Measurements from ENCODE around the gene FXYD6. TPM values are rescaled to one million over a fixed set of nuclear protein-coding genes. Genes with fewer than 3 reads are reported as not detected.

Gene FXYD6
- total RNA-seq, 1 experiment from 2014 or later: not detected

DNA sequence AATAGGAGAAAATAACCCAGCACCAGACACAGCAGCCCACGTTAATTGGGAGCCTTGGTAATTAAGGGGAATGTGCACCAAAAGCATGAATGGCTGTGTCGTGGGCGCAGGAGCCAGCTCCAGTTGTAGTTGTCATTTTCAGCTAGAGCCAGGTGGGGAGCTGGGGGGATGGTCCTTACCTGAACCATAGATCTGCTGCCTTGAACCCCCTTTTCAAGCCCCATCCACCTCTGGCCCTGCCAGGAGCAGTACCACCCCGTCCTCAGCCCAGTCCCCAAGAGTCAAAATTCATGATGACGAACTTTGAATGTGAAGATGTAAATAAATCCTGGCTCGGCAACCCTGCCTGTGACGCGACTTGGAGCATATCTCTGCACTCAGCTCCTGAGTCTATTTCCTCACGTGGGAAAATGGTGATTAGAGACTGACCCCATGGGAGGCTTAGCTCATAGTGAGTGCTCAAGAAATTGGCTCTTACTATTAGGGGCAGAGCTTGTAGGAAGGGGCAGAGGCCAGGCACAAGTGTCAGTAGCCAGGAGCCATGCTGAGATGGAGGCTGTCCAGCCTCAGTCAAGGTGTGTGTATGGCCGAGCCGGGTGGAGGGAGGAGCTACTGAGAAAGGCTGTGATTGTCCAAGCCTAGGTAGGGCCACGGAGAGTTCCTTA, 794 bp upstream of the FXYD6 start:
- H3K36me3 ChIP-seq (ENCODE audit: insufficient read depth, low read length): no peaks in the 10 kb centered on the region
- no peak overlapping the region for H3K9ac ChIP-seq (ENCODE audit: low read length)
- no peaks in the 10 kb centered on the region for H4K20me1 ChIP-seq (ENCODE audit: insufficient read depth, low read depth, low read length)
- H3K9me3 ChIP-seq (ENCODE audit: low read length): no peaks in the 10 kb centered on the region
- H3K79me2 ChIP-seq (ENCODE audit: low read length): no peaks in the 10 kb centered on the region
- H3K4me1 ChIP-seq (ENCODE audit: low read length): no peaks in the 10 kb centered on the region
- no peak for DNase-seq
- no peak overlapping the region for H3K27ac ChIP-seq (ENCODE audit: low read length)
- no peak overlapping the region for H3K4me2 ChIP-seq (ENCODE audit: low read depth, low read length, poor library complexity, severe bottlenecking)
- no peaks in the 10 kb centered on the region for H3K27me3 ChIP-seq (ENCODE audit: low read length)
- H3K9me2 ChIP-seq (replicated peaks; ENCODE audit: insufficient read depth, low read length): no peaks in the 10 kb centered on the region
- H3K4me3 ChIP-seq (ENCODE audit: low read length): no peak overlapping the region
- H2AFZ ChIP-seq (ENCODE audit: low read length): no peak overlapping the region

- Histone ChIP-seq H3K27me3 (ENCODE audit: low read length) (no peaks in the 10 kb centered on the region), H3K4me1 (ENCODE audit: low read length) (no peaks in the 10 kb centered on the region), H3K4me2 (ENCODE audit: low read depth, low read length, poor library complexity, severe bottlenecking) (no peak overlapping the region), H3K36me3 (ENCODE audit: insufficient read depth, low read length) (no peaks in the 10 kb centered on the region), H3K9ac (ENCODE audit: low read length) (no peak overlapping the region), H3K4me3 (ENCODE audit: low read length) (no peak overlapping the region), H3K79me2 (ENCODE audit: low read length) (no peaks in the 10 kb centered on the region), H3K9me2 (replicated peaks; ENCODE audit: insufficient read depth, low read length) (no peaks in the 10 kb centered on the region), H2AFZ (ENCODE audit: low read length) (no peak overlapping the region), H3K9me3 (ENCODE audit: low read length) (no peaks in the 10 kb centered on the region), H4K20me1 (ENCODE audit: insufficient read depth, low read depth, low read length) (no peaks in the 10 kb centered on the region), H3K27ac (ENCODE audit: low read length) (no peak overlapping the region)
- DNase-seq: no peak
Measured at GRCh38 chr11:117876059-117876340, 458 bp downstream of the FXYD6 start.

- H4K20me1 ChIP-seq (ENCODE audit: insufficient read depth, low read depth, low read length): no peaks in the 10 kb centered on the region
- no peaks in the 10 kb centered on the region for H3K27me3 ChIP-seq (ENCODE audit: low read length)
- no peak for DNase-seq
- H3K79me2 ChIP-seq (ENCODE audit: low read length): no peaks in the 10 kb centered on the region
- no peaks in the 10 kb centered on the region for H3K36me3 ChIP-seq (ENCODE audit: insufficient read depth, low read length)
- no peak overlapping the region for H3K4me3 ChIP-seq (ENCODE audit: low read length)
- no peak overlapping the region for H3K4me2 ChIP-seq (ENCODE audit: low read depth, low read length, poor library complexity, severe bottlenecking)
- H3K4me1 ChIP-seq (ENCODE audit: low read length): no peaks in the 10 kb centered on the region
- no peak overlapping the region for H3K9ac ChIP-seq (ENCODE audit: low read length)
- H2AFZ ChIP-seq (ENCODE audit: low read length): no peak overlapping the region
- no peaks in the 10 kb centered on the region for H3K9me2 ChIP-seq (replicated peaks; ENCODE audit: insufficient read depth, low read length)
- H3K9me3 ChIP-seq (ENCODE audit: low read length): no peaks in the 10 kb centered on the region
- H3K27ac ChIP-seq (ENCODE audit: low read length): no peak overlapping the region
Measured at GRCh38 chr11:117875382-117876058, 938 bp downstream of the FXYD6 start.

DNA sequence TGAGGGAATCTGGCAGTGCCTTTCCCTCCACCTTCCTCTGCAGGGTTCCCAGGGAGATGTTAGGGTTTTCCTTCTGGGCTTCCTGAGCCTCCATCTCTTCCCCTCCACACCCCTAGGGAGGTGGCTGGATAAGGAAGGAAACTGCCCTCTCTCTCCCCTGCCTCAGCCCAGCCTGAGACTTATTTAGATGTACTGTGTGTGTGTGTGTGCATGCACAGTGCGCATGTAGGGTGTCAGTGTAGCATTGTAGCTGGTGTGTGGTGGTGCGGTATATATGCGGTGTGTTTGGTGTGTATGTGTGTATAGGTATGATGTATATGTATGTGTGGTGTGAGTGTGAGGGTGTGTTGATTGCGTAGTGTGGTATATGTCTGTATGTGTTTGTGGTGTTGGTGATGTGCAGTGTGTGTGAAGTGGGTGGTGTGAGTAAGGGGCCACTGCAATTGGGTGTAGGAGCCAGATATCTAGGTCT, 1.5 kb downstream of the FXYD6 start:
- no peaks in the 10 kb centered on the region for H3K4me1 ChIP-seq (ENCODE audit: low read length)
- H3K4me3 ChIP-seq (ENCODE audit: low read length): no peak overlapping the region
- H3K4me2 ChIP-seq (ENCODE audit: low read depth, low read length, poor library complexity, severe bottlenecking): no peak overlapping the region

DNA sequence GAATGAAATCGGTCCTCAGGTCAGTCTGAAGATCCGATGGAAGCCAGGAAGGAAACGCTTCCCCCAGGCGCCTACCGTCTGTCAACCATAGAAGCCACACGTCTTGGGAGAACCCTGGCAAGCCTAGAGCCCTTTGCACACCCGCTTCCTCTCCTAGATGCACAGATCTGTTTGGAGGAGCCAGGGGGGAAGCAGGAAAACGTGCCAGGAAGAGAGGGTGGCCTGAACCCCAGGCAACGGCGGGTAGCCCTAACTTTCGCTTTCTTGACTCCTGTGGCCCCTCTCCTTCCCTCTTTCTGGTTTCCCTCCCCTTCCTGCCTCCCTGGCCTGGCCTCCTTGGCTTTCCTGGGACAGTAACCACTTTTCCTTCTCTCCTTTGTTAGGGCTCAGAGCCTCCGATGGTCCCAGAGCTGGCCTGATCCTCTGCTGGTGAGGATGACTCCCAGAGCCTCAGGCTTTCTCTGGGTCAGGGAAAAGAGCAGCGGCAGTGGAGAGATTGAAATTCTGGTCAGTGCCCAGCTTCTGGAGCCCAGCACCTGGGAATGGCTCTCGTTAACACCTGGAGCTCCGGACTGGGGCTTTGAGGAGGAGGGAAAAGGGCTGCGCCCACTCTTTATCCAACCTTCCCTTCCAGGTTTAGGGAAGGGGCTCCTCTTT, 2.1 kb downstream of the FXYD6 start:
- Histone ChIP-seq H3K27me3 (ENCODE audit: low read length) (no peaks in the 10 kb centered on the region), H3K9me3 (ENCODE audit: low read length) (no peaks in the 10 kb centered on the region), H3K4me1 (ENCODE audit: low read length) (no peaks in the 10 kb centered on the region), H2AFZ (ENCODE audit: low read length) (no peak overlapping the region), H3K27ac (ENCODE audit: low read length) (no peak overlapping the region), H3K4me2 (ENCODE audit: low read depth, low read length, poor library complexity, severe bottlenecking) (no peak overlapping the region), H3K9ac (ENCODE audit: low read length) (no peak overlapping the region), H4K20me1 (ENCODE audit: insufficient read depth, low read depth, low read length) (no peaks in the 10 kb centered on the region), H3K79me2 (ENCODE audit: low read length) (no peaks in the 10 kb centered on the region), H3K36me3 (ENCODE audit: insufficient read depth, low read length) (no peaks in the 10 kb centered on the region), H3K4me3 (ENCODE audit: low read length) (no peak overlapping the region), H3K9me2 (replicated peaks; ENCODE audit: insufficient read depth, low read length) (no peaks in the 10 kb centered on the region)
- DNase-seq: no peak

More for the DNA sequence above, 1.5 kb downstream of the FXYD6 start:
- H3K79me2 ChIP-seq (ENCODE audit: low read length): no peaks in the 10 kb centered on the region
- H2AFZ ChIP-seq (ENCODE audit: low read length): no peak overlapping the region
- H3K27ac ChIP-seq (ENCODE audit: low read length): no peak overlapping the region
- H3K9me2 ChIP-seq (replicated peaks; ENCODE audit: insufficient read depth, low read length): no peaks in the 10 kb centered on the region
- no peak overlapping the region for H3K9ac ChIP-seq (ENCODE audit: low read length)
- H3K9me3 ChIP-seq (ENCODE audit: low read length): no peaks in the 10 kb centered on the region
- no peak for DNase-seq
- H3K27me3 ChIP-seq (ENCODE audit: low read length): no peaks in the 10 kb centered on the region
- H4K20me1 ChIP-seq (ENCODE audit: insufficient read depth, low read depth, low read length): no peaks in the 10 kb centered on the region
- H3K36me3 ChIP-seq (ENCODE audit: insufficient read depth, low read length): no peaks in the 10 kb centered on the region

GRCh38 chr11:117873828-117874125, 2.7 kb downstream of the FXYD6 start:
- DNase-seq: no peak
- no peak overlapping the region for H3K9ac ChIP-seq (ENCODE audit: low read length)
- H3K36me3 ChIP-seq (ENCODE audit: insufficient read depth, low read length): no peaks in the 10 kb centered on the region
- H3K9me3 ChIP-seq (ENCODE audit: low read length): no peaks in the 10 kb centered on the region
- no peak overlapping the region for H3K4me2 ChIP-seq (ENCODE audit: low read depth, low read length, poor library complexity, severe bottlenecking)
- H4K20me1 ChIP-seq (ENCODE audit: insufficient read depth, low read depth, low read length): no peaks in the 10 kb centered on the region
- H2AFZ ChIP-seq (ENCODE audit: low read length): no peak overlapping the region
- H3K9me2 ChIP-seq (replicated peaks; ENCODE audit: insufficient read depth, low read length): no peaks in the 10 kb centered on the region
- H3K79me2 ChIP-seq (ENCODE audit: low read length): no peaks in the 10 kb centered on the region
- H3K4me3 ChIP-seq (ENCODE audit: low read length): no peak overlapping the region
- H3K4me1 ChIP-seq (ENCODE audit: low read length): no peaks in the 10 kb centered on the region
- no peaks in the 10 kb centered on the region for H3K27me3 ChIP-seq (ENCODE audit: low read length)
- no peak overlapping the region for H3K27ac ChIP-seq (ENCODE audit: low read length)

DNA sequence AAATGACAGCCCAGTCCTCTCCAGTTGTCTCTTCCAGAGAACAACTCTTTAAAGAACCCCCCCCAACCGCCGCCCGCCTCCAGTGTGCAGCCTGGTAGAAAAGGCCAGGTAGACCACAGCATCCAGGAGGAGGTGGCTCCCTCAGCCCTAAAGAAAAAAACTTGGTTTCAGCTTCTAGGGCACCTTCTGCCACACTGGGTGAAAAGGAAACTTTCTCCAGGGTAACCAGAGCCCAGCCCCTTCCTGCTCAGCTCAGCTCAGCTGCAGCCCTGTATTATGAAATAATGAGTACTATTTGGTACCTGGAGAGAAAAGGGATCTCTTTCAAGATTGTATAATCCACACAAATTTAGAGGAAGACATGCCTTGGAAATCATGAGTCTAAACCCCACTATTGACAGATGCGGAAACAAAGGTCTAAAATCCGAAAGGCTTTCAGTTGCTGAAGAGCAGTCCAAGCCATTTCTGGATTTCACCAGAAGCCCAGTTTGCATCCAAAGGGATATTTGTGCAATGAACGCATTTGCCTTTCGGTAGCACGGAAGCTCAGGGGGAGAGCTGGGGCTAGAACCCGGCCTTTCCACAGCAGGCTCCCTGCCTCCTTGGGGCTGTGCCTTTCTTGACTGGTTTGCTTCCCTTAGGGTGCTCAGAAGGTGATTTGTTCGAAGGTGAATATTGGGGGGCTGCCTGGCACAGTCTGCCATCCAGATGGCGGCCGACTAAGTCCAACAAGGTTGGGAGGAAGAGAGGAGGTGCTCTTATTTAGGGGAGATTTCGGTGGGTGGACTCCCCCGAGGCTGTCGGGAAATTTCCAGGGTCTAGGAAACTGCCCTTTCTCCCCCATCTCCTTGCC, 3.3 kb downstream of the FXYD6 start:
- Histone ChIP-seq H3K79me2 (ENCODE audit: low read length) (no peaks in the 10 kb centered on the region), H4K20me1 (ENCODE audit: insufficient read depth, low read depth, low read length) (no peaks in the 10 kb centered on the region), H3K4me1 (ENCODE audit: low read length) (no peaks in the 10 kb centered on the region), H3K27me3 (ENCODE audit: low read length) (no peaks in the 10 kb centered on the region), H3K4me3 (ENCODE audit: low read length) (no peak overlapping the region), H3K27ac (ENCODE audit: low read length) (no peak overlapping the region), H3K4me2 (ENCODE audit: low read depth, low read length, poor library complexity, severe bottlenecking) (no peak overlapping the region), H3K36me3 (ENCODE audit: insufficient read depth, low read length) (no peaks in the 10 kb centered on the region), H2AFZ (ENCODE audit: low read length) (no peak overlapping the region), H3K9me3 (ENCODE audit: low read length) (no peaks in the 10 kb centered on the region), H3K9me2 (replicated peaks; ENCODE audit: insufficient read depth, low read length) (no peaks in the 10 kb centered on the region), H3K9ac (ENCODE audit: low read length) (no peak overlapping the region)
- no peak for DNase-seq

DNA sequence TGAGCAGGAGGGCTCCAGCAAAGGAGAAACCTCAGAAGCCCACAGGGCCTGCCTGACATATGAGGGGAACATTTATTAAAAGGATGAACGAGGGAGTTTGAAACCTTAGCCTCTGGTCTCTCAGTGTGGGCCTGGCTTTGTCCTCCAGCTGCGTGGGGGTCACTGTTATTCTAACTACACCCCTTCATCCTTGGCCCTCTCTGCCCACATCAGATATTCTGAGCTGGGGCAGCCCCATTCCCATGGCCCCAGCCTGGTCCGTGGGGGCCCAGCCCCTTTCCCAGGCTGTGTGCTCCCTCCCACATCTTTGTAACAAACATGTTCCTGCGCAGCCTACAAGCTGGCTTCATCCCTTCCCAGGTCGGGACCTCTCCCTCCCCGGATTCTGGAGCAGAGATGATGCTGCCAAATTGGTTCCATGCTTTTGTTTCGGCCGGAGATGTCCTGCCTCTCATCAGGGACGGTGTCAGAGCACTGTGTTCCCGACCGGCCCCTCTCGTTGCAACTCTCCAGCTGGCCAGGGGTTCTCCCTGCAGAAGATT, 4.0 kb downstream of the FXYD6 start:
- no peaks in the 10 kb centered on the region for H3K36me3 ChIP-seq (ENCODE audit: insufficient read depth, low read length)
- H3K4me3 ChIP-seq (ENCODE audit: low read length): no peak overlapping the region
- no peaks in the 10 kb centered on the region for H3K9me3 ChIP-seq (ENCODE audit: low read length)
- no peak for DNase-seq
- H3K9ac ChIP-seq (ENCODE audit: low read length): no peak overlapping the region
- H3K27me3 ChIP-seq (ENCODE audit: low read length): no peaks in the 10 kb centered on the region
- no peak overlapping the region for H2AFZ ChIP-seq (ENCODE audit: low read length)
- no peaks in the 10 kb centered on the region for H3K4me1 ChIP-seq (ENCODE audit: low read length)
- H3K4me2 ChIP-seq (ENCODE audit: low read depth, low read length, poor library complexity, severe bottlenecking): no peak overlapping the region
- no peaks in the 10 kb centered on the region for H4K20me1 ChIP-seq (ENCODE audit: insufficient read depth, low read depth, low read length)
- no peaks in the 10 kb centered on the region for H3K79me2 ChIP-seq (ENCODE audit: low read length)
- no peaks in the 10 kb centered on the region for H3K9me2 ChIP-seq (replicated peaks; ENCODE audit: insufficient read depth, low read length)
- H3K27ac ChIP-seq (ENCODE audit: low read length): no peak overlapping the region

Measured in Karpas-422 (cell line).